HG03025 (cell line): ENCODE data around the gene ADAMTS2.

Source experiments
- ATAC-seq: cut with Tn5 transposase; IDR thresholded peaks from one replicate; pipeline ENCODE4 v1.9.1; 2021; ENCODE audit warnings: mild to moderate bottlenecking, moderate library complexity; ENCODE audit not compliant: unreplicated experiment, low FRiP score

ADAMTS2 gene

DNA sequence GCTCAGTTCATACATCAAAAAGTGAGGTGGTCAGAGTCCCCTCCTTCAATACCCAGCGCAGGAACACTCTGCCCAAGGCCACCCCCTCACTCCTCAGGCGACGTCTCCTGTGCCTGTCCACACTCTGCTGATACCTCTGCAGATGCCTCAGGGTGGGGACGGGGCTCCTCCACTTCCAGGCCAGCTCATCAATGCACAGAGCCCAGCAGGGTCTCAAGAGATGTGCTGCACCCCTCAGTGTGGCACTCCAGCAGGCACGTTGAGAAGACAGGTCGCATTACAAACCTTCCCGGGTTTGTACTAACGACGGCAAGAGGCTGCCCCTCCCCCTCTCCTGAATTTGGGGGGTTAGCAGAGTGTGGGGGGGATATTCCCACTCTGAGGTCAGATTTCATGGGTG, 156.6 kb downstream of the ADAMTS2 start:
- no peak for ATAC-seq

GRCh38 chr5:179187681-179188575, 157.3 kb downstream of the ADAMTS2 start:
- no peak for ATAC-seq

GRCh38 chr5:179187229-179187678, 158.0 kb downstream of the ADAMTS2 start:
- ATAC-seq = no peak

DNA sequence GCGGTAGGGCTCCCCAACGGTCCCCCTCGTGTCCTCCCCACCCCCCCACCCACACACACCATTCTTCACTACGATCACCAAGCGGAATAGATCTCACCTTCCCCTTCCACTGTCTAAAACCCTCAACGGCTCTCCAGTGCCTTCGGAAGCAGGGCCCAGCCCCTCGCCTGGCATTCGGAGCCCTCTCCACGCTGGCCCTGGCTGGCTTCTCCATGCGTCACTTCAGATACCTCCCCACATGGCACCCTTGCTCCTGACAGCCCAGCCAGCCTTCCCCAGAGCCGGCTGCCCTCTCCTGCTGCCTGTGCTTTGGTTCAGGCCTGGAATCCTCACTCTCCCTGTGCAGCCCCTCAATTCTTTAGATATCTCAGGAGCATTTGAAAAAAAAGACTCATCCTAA, 158.5 kb downstream of the ADAMTS2 start:
- no peak for ATAC-seq

- ATAC-seq = no peak
These were observed 159.3 kb downstream of the ADAMTS2 start for GRCh38 chr5:179185941-179186411.

DNA sequence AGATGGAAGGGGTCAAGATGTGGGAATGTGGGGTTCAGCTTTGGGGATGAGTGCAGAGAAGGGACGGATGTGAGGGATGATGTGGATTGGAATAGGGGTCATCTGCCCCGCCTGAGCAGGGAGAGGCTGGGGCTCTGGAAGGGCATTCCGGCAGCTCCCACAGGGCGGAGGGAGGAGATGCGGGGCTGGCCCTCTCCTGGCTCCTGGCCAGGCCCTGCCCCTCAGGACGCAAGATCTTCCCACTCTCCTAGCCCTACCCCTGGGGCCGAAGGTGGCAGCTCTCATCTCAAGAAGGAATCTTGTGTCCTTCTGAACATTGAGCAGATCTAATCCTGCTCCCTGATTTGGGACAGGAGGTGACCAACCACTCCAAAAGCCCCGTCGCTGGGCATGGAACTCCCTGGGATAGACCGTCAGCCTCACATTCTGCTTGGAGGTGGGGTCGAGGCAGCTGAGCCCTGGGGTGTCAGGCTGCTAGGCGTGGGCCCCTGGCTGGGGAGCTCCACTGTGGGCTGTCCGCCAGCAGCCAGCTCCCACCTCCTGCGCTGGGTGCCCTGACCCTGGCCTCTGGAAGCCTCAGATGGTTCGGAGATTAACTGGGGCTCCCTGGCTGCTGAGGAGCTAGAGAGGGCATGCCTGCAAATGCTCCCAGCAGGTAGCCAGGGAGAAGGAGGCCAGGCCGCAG, 159.9 kb downstream of the ADAMTS2 start:
- no peak for ATAC-seq

- ATAC-seq = no peak
These were observed 160.7 kb downstream of the ADAMTS2 start for GRCh38 chr5:179184521-179185050.

GRCh38 chr5:179183481-179183880, 161.8 kb downstream of the ADAMTS2 start:
- no peak for ATAC-seq

DNA sequence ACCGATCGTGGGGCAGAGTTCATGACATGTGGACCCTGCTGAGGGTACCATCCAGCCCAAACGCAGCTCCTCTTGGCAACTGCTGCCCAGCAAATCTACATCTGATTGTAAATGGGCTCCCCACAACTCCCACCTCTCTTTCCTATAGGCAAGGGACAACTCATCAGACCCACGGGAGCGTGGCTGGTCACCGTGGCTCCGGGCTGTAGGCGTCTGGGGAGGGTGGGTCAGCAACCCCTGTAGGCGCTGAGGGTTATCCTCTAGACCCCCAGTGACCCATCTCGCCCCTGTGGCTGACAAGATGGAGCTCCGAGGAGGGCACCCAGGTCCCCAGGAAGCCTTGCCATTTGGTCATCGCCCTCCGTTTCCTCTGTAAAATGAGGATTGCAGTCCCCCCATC, 162.7 kb downstream of the ADAMTS2 start:
- no peak for ATAC-seq

DNA sequence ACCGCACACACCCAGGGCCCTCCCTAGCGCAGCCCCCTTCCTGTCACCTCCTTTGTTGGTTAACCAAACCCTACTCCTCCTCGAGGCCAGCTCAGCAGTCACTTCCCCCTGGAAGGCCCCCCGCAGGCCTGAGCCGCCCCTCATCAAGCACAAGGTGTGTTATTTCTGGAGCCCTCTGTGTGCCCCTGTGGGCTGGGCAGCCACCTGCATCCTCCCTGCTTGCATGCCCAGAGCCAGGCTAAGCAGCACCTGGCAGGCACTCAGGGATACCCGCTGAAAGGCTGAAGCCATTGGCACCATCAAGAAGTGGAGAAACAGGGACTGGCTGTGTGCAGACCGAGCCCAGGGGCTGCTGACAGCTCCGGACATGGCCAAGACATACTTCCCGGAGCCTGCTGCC, 163.3 kb downstream of the ADAMTS2 start:
- ATAC-seq = no peak

GRCh38 chr5:179180921-179181645, 164.2 kb downstream of the ADAMTS2 start:
- no peak for ATAC-seq

DNA sequence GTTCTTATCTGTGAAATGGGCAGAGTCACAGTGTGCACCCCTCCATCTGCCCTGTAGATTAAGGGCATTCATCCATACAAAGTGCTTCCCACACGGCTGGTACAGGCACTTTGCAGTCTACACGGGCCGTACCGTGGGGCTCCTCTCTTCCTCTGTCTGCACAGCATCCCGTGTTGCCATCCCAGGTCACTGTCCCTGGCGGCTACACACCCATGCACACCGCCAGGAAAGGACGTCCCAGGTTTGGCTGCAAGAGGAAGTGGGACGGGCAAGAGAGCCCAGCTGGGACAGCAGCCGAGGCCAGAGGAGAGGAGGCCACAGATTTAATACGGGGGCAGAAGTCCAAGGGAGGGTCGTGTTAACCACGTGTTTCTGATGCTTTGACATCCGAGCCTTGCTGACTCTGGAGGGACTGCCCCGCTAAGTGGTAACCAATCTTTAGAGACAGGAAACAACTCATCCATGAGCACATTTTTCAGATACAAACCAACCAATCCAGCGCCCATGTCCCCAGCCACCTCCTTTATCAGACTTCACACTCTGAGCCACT, 165.1 kb downstream of the ADAMTS2 start:
- ATAC-seq = no peak

DNA sequence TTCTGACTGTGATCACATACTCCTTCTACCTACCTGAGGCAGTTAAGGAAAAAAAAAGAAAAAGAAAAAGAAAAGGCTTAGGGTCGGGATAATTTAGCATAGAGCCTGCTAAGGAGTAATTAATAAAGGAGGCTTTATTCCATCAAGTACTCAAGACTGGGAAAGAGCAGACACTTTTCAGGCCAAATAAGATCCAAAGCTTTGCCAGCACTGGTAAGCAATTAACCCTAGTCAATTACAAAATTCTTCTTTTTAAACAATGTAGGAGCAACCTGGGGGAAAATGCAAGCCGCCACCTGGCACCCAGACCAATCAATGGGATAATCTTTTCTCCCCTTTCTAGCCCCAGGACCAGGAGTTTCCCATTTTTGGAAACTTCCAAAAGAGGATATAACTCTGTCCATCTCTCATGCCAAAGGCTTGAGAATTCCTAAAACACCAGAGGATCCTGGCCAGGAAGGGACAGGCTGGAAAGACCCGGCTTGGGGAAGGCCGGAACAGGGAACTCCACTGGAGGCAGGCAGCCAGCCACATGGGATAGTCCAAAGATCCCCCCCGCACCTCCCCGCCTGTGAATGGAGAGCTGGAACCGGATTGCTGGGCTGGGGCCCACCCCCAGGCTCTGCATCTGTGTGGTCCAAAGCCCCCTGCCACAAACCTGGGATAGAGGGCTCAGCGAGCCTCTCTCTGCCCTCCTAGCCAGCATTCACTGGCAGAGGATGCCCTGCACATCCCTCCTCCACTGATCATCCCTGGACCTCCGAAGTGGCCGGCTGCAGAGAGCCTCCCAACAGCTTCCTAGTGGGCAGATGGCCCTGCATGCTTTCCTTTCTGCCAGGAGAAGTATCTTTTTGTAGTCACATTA, 167.3 kb downstream of the ADAMTS2 start:
- ATAC-seq = no peak

DNA sequence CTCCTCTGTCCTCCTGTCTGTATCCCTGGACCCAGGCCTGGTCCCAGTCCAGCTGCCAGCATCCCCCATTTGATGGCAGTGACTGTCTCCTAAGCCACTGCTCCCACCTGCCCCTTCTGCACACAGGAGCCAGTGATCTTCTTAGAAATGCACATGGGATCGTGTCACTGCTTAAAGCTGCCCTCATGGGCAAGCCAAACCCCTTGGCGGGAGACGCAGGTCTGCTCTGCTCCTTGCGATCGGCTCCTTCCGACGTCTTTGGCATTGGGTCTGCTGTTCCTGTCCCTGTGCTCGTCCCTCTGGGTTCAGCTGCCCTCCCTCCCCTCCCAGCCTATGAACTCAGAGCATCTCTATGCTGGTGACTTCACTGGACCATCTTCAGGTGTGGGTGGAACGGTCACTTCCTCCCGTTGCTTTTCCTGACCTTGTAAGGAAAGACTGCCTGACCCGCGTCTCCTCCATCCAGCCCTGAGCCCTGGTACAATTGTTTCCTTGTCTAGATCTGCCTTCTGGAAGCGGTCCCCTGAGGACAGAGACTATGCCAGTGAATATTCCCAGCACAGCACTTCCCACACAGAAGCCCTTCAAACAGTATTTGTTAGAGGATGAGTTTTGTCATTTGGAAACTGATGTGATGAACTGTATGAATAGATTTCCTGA, 168.6 kb downstream of the ADAMTS2 start:
- ATAC-seq = no peak

GRCh38 chr5:179176166-179176565, 169.1 kb downstream of the ADAMTS2 start:
- ATAC-seq = no peak

GRCh38 chr5:179171816-179172745, 173.2 kb downstream of the ADAMTS2 start:
- ATAC-seq = no peak

GRCh38 chr5:179171251-179171815, 173.9 kb downstream of the ADAMTS2 start:
- no peak for ATAC-seq

DNA sequence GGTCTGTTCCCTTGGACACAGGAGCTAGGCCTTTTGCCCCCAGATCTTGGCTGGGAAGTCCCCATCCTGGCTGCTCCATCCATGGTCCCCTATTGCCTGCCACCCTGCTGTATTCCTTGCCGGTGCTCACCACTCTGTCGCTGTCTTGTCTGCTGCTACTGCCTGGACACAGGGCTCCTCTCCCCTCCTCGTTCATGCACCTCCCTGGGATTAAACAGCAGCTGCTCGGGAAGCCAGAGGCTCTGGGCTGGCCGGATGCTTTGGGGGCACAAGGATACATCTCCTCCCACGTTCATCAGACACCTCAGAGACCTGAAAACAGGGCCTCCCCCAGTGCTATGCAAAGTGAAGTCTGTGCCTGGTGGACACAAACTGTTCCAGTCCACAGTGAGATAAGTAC, 174.7 kb downstream of the ADAMTS2 start:
- no peak for ATAC-seq
